Measurements from ENCODE around the gene LIMS2.

LIMS2 gene

GRCh38 chr2:127673291-127674069 lies 1.9 kb downstream of the LIMS2 start:
- DNase-seq: no peak

- no peak for DNase-seq
Observed at GRCh38 chr2:127672341-127673224, 2.7 kb downstream of the LIMS2 start.

GRCh38 chr2:127671557-127672302 lies 3.6 kb downstream of the LIMS2 start:
- DNase-seq: no peak

- DNase-seq: no peak
Observed at GRCh38 chr2:127670957-127671290, 4.4 kb downstream of the LIMS2 start.

- DNase-seq: no peak
Observed at GRCh38 chr2:127670055-127670956, 5.0 kb downstream of the LIMS2 start.

- DNase-seq: no peak
Observed at GRCh38 chr2:127669056-127669455, 6.3 kb downstream of the LIMS2 start.

GRCh38 chr2:127665267-127665893 lies 9.9 kb downstream of the LIMS2 start:
- DNase-seq: no peak

GRCh38 chr2:127664895-127665225 lies 10.5 kb downstream of the LIMS2 start:
- no peak for DNase-seq

GRCh38 chr2:127664065-127664894 lies 11.1 kb downstream of the LIMS2 start:
- DNase-seq: no peak

GRCh38 chr2:127663566-127664064 lies 11.7 kb downstream of the LIMS2 start:
- no peak for DNase-seq

GRCh38 chr2:127662937-127663565 lies 12.3 kb downstream of the LIMS2 start:
- no peak for DNase-seq

GRCh38 chr2:127661949-127662510 lies 13.3 kb downstream of the LIMS2 start:
- no peak for DNase-seq

GRCh38 chr2:127661072-127661649 lies 14.2 kb downstream of the LIMS2 start:
- no peak for DNase-seq

GRCh38 chr2:127660291-127660578 lies 15.1 kb downstream of the LIMS2 start:
- no peak for DNase-seq

- DNase-seq: no peak
Observed at GRCh38 chr2:127659408-127660290, 15.7 kb downstream of the LIMS2 start.

GRCh38 chr2:127658641-127659407 lies 16.5 kb downstream of the LIMS2 start:
- no peak for DNase-seq

GRCh38 chr2:127658146-127658545 lies 17.2 kb downstream of the LIMS2 start:
- no peak for DNase-seq

- DNase-seq: no peak
Observed at GRCh38 chr2:127657232-127657595, 18.1 kb downstream of the LIMS2 start.
